ENCODE results near the gene SPAG4. TPM values are rescaled to one million over a fixed set of nuclear protein-coding genes. Genes with fewer than 3 reads are reported as not detected.
A peak's percentile ranks its signal among the peaks of the same experiment; 100 is the strongest.

Gene SPAG4
- total RNA-seq, 1 experiment from 2014 or later: 0.17 TPM

DNA sequence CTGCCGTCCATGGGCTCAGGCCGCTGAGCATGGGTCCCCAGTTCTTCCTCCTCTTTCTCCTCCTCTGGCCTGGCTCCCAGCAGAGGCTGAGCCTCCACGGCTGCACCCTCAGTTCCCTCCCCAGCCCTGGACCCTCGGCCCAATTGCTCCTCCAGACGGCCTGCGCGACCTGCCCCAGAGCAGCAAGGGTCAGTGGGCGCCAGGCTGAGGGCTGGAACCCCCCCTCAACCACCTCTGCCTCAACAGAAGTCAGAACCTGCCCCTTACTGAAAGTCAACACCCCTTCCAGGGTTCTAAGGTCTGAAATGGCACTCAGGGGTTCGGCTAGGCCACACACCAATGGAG lies 15.9 kb upstream of the SPAG4 start:
- DNase-seq (ENCODE audit: low read depth): no peak

DNA sequence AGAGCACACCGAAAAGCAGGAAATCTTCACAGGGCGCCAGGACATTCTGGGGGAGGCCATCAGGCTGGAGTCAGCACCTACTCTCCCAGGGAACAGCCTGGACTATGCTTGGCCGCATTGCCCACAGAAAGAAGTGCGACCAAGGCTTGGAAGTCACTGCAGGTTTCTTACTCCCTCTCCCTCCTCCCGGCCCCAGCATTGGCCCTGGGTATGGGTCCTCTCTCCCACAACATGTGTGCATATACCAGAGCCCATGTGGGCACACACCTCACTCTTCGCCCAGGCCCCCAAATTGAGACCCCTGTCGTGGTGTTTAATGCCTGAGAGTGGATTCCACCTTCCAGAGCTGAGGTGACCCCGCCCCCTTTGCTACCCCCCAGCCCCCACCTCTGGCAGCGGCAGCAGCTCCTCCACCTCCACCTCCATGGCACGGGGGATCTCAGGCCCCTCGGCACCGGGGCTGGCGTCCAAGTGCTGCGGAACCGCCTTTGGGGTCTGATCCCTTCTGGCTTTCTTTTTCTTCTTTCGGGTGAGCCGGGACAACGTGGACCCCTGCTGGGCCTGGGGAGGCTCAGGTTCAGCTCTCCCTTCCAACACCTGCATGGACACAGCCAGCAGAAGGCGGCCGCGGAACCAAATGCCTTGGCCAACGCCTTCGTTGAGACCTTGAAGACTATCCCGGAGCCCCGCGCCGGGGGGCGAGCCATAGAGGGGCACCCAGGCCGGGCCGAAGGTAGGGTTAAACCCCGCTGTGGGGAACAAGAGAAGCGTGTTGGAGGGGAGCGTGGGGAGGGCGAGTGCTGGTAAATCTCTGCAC lies 15.2 kb upstream of the SPAG4 start:
- no peak for DNase-seq (ENCODE audit: low read depth)

DNA sequence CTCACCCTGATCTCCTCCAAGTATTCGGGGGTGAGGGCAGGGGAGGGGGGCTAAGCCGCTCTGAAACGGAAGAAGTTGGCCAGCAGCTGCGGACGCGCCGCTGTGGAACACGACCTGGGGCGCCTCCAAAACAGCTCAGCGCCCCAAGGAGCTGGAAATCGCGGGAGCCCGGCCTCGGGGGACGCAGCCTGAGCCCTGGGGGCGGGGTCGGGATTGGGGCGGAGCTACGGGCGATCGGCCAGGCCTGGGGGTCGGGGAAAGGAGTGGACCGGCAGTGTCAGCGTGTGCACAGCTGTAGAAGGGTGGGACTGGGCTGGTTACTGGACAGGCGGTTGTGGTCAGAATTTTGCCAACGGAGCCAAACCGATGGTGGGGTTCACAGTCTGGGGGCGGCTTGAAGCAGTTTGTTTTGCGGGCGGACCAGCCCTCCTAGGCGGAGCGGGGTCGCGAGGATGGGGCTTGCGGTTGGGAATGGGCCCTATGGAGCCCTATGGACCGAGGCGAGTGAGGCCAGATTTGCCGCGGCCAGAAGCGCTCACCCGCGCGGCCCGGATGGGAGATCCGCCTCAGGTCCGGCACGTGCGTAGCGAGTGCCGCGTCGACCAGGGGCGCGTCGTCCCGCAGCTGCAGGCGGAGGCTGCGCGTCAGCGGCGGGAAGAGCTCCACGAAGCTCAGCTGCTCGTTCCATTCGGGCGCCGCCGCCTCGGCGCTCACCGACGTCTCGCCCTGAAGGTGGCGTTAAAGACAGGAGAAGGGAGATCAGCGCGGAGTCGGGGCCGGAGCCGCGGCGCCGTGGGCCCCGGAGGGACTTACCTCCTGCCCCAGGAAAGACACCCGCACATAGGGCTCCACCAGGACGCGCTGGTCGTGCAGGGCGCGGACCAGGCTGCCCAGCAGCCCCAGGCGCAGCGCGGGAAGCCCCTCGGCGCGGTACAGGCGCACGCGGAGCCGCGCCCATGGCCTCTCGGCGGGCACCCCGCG lies 14.3 kb upstream of the SPAG4 start:
- DNase-seq (ENCODE audit: low read depth): peak; percentile 73

GRCh38 chr20:35601990-35602389 lies 13.6 kb upstream of the SPAG4 start:
- no peak for DNase-seq (ENCODE audit: low read depth)

DNA sequence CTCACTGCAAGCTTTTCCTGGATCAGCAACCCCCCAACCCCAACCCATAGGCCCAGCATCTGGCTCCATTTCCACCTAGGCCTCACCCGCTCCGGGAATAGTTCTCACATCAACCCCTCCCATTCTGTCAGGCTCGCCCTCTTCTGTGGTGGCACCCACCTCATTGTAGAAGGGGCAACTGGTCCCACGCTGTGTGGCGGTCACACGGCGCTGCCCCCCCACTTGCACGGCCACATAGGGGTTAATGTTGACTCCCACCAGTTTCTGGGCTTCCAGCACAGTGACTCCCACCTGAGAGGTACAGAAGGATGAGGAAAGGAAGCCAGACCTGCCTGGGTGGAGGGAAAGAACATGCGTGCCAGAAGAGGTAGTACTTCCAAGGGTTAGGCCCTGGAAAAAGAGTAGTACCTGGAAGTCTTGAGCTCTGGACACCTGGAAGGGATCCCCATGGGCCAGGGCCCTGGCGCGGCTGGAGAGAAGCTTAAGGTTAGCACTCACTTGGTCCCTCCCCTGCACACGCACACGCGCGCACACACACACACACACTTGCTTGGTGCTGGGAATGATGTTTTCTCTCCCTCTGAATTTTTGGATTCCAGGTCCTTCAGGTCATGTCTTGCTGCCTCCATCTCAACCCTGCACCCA lies 12.7 kb upstream of the SPAG4 start:
- DNase-seq (ENCODE audit: low read depth): no peak

- DNase-seq (ENCODE audit: low read depth): no peak
These were observed 11.8 kb upstream of the SPAG4 start for GRCh38 chr20:35603695-35604448.

DNA sequence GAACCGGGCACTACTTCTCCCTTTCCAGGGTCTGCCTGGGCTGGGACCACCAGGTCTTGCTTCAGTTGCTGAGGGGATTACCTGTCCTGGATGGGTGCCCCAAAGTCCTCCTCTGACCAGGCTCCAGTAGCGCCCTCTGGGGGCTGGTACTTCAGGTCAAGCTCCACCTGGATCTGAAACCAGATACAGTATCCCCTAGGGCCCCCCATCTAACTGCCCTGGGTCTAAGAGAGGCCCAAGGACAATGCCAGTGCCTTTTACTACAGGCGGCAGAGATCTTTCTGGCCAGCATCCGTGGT lies 11.2 kb upstream of the SPAG4 start:
- no peak for DNase-seq (ENCODE audit: low read depth)

DNA sequence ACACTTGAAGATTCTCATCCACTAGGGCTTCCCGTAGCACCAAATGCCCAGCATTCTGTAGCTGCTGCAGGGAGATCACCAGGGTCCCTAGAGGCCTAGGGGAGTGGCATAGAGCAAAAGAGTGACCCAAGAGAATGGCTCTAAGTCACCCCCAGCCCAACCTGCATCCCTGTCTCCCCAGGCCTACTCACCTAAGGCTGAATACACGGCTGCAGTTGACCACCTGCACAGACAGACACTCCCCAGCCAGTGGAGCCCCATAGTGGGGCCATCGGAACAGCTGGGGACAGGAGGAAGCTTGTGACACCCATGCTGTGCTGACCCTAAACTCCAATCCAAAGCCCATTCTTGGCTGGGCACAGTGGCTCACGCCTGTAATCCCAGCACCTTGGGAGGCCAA lies 9.5 kb upstream of the SPAG4 start:
- no peak for DNase-seq (ENCODE audit: low read depth)

GRCh38 chr20:35607003-35607735 lies 8.5 kb upstream of the SPAG4 start:
- peak; percentile 31 for DNase-seq (ENCODE audit: low read depth)

- no peak for DNase-seq (ENCODE audit: low read depth)
These were observed 4.7 kb upstream of the SPAG4 start for GRCh38 chr20:35610833-35611427.

GRCh38 chr20:35611482-35611881 lies 4.1 kb upstream of the SPAG4 start:
- DNase-seq (ENCODE audit: low read depth): no peak

- peak; percentile 91 for DNase-seq (ENCODE audit: low read depth)
These were observed 1.1 kb downstream of the SPAG4 start for GRCh38 chr20:35616465-35617396.

- DNase-seq (ENCODE audit: low read depth): peak; percentile 68
These were observed 2.0 kb downstream of the SPAG4 start for GRCh38 chr20:35617397-35618262.

GRCh38 chr20:35618263-35619131 lies 2.9 kb downstream of the SPAG4 start:
- peak; percentile 31 for DNase-seq (ENCODE audit: low read depth)

DNA sequence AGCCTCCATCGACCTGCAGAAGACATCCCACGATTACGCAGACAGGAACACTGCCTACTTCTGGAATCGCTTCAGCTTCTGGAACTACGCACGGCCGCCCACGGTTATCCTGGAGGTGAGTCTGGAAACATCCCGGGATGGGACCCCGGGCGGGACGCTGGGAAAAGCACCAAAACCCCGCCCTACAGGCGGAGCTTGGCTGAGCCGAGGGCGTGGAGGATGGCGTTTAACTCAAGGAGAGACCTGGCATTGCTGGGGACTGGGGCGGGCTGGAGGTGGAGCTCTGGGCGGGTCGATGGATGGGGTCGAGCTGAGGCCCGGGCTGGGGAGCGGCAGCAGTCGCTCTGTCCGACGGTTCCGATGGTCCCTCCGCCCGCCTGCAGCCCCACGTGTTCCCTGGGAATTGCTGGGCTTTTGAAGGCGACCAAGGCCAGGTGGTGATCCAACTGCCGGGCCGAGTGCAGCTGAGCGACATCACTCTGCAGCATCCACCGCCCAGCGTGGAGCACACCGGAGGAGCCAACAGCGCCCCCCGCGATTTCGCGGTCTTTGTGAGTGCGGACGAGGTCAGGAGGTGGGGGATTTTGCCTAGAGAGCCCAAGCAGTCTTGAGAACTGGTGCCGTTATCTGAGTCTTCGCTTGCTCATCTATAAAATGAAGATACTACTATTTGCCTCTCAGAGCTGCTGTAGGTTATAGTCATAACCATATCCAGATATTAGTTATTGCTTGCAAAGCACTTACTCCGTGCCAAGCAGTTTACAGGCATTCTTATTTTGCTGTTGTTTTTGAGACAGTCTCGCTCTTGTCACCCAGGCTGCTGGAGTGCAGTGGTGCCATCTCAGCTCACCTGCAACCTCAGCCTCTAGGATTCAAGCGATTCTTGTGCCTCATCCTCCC lies 3.8 kb downstream of the SPAG4 start:
- DNase-seq (ENCODE audit: low read depth): peak; percentile 89

DNA sequence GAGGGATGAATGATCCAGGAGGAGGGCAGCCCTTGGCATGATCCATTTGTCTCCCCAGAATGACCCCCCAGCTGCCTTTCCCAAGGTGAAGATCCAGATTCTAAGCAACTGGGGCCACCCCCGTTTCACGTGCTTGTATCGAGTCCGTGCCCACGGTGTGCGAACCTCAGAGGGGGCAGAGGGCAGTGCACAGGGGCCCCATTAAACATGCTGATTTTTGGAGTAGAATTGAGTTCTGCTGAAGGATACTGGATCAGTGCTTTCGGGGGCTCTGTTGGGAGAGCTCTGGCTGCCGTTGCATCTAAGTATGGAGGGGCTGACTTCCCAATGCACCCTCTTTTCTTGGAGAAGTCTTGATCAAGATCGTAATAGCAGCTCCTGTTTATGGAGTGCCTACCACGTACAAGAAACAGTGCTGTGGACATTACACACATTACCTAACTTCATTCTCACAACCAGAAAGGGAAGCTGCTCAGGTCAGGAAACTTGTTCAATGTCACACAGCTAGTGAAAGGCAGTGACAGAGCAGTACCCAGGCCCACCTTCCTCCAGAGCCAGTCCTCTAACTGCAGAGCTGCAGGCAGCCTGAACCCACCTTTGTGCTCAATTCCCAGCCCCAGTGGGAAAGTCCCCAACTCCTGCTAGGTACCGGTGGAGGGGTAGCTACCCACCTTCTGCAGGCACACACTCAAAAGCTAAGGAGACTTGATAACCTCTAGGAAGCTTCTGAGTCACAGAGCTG lies 5.4 kb downstream of the SPAG4 start:
- DNase-seq (ENCODE audit: low read depth): no peak

Measured in Daoy (cell line).